Measurements from ENCODE around the gene ADCY9. TPM values are rescaled to one million over a fixed set of nuclear protein-coding genes. Genes with fewer than 3 reads are reported as not detected.

Gene ADCY9
- total RNA-seq, 1 donor from 2014 or later, result 49.6 TPM

- DNase-seq (no peak), ATAC-seq (no peak)
- no peaks in the 10 kb centered on the region for H3K36me3 ChIP-seq
- H3K4me3 ChIP-seq, result no peak overlapping the region
- H3K9me3 ChIP-seq, result no peaks in the 10 kb centered on the region
- H3K4me1 ChIP-seq, result no peaks in the 10 kb centered on the region
- intact Hi-C loops (cut with DNase I), result no loop called here
- TF ChIP-seq CTCF (IDR thresholded peaks at IDR 0.05), result no peak
- H3K27me3 ChIP-seq, result no peaks in the 10 kb centered on the region
- no peak overlapping the region for H3K27ac ChIP-seq
Observed at GRCh38 chr16:4152267-4152666, 36.0 kb upstream of the ADCY9 start.

DNA sequence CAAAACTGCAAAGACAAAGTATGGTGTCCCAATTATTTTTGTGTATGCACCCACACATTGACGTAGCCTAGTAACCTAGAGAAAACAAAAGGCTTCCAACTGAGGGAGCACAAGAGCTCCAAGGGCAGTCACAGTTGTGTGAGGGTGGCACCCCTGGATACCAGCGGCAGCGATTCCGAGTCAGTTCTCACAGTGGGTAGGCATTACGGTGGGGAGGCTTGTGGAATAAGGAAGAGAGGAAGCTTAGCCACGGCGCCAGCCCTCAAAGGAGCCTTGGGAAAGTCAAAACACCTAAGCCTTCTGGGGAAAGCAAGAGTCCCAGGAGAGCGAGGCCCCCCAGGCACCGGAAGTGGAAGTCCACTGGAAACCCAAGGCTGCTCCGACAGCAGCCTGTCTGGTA is 31.0 kb upstream of the ADCY9 start:
- H3K27ac ChIP-seq, result no peak overlapping the region
- no peak for TF ChIP-seq CTCF (IDR thresholded peaks at IDR 0.05)
- DNase-seq (no peak), ATAC-seq (no peak)
- intact Hi-C loops (cut with DNase I), result no loop called here
- no peaks in the 10 kb centered on the region for H3K36me3 ChIP-seq
- no peak overlapping the region for H3K4me3 ChIP-seq
- H3K9me3 ChIP-seq, result no peaks in the 10 kb centered on the region
- no peaks in the 10 kb centered on the region for H3K27me3 ChIP-seq
- no peaks in the 10 kb centered on the region for H3K4me1 ChIP-seq

DNA sequence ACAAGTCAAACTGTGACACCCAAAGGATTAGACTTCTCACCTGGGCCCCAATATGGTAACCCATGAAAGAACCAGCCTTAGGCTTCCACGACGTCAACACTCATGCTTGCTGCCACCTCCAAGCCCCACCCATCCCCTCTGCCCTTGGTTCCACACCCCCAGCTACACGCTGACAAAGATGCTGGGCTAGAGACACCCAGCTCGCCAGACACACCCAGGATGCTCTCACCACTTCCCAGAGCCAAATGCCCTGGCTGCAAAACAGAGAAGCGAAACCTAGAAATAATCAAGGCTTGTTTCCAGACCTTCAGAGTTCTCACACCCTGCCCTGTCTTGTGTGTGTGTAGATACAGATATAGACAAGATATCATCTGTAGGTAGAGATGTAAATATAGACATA is 26.0 kb upstream of the ADCY9 start:
- Histone ChIP-seq H3K4me1 (no peaks in the 10 kb centered on the region), H3K36me3 (no peaks in the 10 kb centered on the region), H3K27me3 (no peaks in the 10 kb centered on the region), H3K4me3 (no peak overlapping the region), H3K9me3 (no peaks in the 10 kb centered on the region), H3K27ac (no peak overlapping the region)
- intact Hi-C loops (cut with DNase I), result no loop called here
- peak; percentile 84 for ATAC-seq
- TF ChIP-seq CTCF (IDR thresholded peaks at IDR 0.05), result no peak
- no peak for DNase-seq

- Histone ChIP-seq H3K9me3 (no peaks in the 10 kb centered on the region), H3K27ac (no peak overlapping the region), H3K27me3 (no peaks in the 10 kb centered on the region), H3K4me1 (no peaks in the 10 kb centered on the region), H3K36me3 (no peaks in the 10 kb centered on the region), H3K4me3 (no peak overlapping the region)
- TF ChIP-seq CTCF (IDR thresholded peaks at IDR 0.05), result no peak
- no peak for DNase-seq
- intact Hi-C loops (cut with DNase I), result no loop called here
- ATAC-seq, result no peak
Observed at GRCh38 chr16:4141604-4142003, 25.4 kb upstream of the ADCY9 start.

DNA sequence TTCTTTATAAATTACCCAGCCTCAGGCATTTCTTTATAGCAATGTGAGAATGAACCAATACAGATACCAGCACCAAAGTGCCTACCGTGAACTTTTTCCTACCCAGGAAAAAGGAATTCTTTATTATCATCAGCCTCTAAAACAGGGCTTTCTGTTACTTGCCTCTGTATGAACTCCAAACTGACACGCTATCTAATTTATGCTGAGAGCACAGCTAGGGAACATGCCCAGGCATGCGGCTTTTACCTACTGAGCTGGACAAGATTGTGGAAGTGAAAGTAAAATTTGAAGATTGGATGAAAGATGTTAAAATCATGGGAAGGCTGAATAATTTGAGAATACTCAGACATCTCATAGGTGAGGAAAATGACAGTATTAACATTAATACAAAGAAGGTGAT is 24.4 kb upstream of the ADCY9 start:
- Histone ChIP-seq H3K9me3 (no peaks in the 10 kb centered on the region), H3K36me3 (no peaks in the 10 kb centered on the region), H3K4me3 (no peak overlapping the region), H3K4me1 (no peaks in the 10 kb centered on the region), H3K27me3 (no peaks in the 10 kb centered on the region), H3K27ac (peak overlapping the region; percentile 4)
- no peak for ATAC-seq
- no peak for DNase-seq
- intact Hi-C loops (cut with DNase I), result no loop called here
- no peak for TF ChIP-seq CTCF (IDR thresholded peaks at IDR 0.05)

DNA sequence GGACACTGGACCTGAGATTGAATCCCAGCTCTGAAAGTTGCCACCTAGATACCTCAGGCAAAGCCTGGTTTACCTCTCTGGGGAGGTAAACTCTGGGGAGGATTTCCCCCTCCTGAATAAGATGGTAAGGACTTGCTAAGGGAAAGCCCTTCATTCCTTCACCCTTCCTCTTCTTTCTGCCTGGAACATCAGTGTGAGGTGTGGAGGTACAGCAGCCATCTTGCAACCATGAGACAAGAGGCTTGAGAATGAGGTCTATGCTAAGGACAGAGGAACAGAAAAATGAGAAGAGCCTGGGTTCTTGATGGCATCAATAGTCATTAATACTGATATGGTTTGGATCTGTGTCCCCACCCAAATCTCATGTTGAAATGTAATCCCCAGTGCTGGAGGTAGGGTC is 23.7 kb upstream of the ADCY9 start:
- Histone ChIP-seq H3K36me3 (no peaks in the 10 kb centered on the region), H3K27ac (no peak overlapping the region), H3K4me1 (no peaks in the 10 kb centered on the region), H3K9me3 (no peaks in the 10 kb centered on the region), H3K27me3 (no peaks in the 10 kb centered on the region), H3K4me3 (no peak overlapping the region)
- intact Hi-C loops (cut with DNase I), result no loop called here
- no peak for TF ChIP-seq CTCF (IDR thresholded peaks at IDR 0.05)
- DNase-seq, result no peak
- no peak for ATAC-seq

Data from upper lobe of right lung (tissue), 1 donor.